IMR-90 (cell line): ENCODE data around the gene CDY2B.
"Not testable (repeated sequence)": the region's sequence is repeated elsewhere in the genome, so short reads cannot be mapped to it uniquely, and the experiment has no call there.

Experiments
- CHD1 ChIP-seq: IDR thresholded peaks from 2 replicates; pipeline ENCODE4 v1.6.1; 2012; ENCODE audit warnings: low read depth, low read length, improper control_type of control experiment
- MAFK ChIP-seq: IDR thresholded peaks from 2 replicates; pipeline ENCODE4 v1.6.1; 2012; ENCODE audit warnings: low read depth, low read length, improper control_type of control experiment
- POLR2A ChIP-seq: IDR thresholded peaks from 2 replicates; pipeline ENCODE4 v1.6.1; 2012; ENCODE audit warnings: mild to moderate bottlenecking, low read depth, low read length
- RAD21 ChIP-seq: IDR thresholded peaks from 2 replicates; pipeline ENCODE4 v1.6.1; 2012; ENCODE audit warnings: low read length, improper control_type of control experiment
- SMC3 ChIP-seq: fragments of 150-350 bp; IDR thresholded peaks from 2 replicates; pipeline ENCODE4 v1.6.1; 2016; ENCODE audit warnings: low read depth, mild to moderate bottlenecking, antibody characterized with exemption, low read length, moderate library complexity
- TF ChIP-seq, protein P1 (sequence below): conservative IDR thresholded peaks from 2 replicates; pipeline ENCODE4 v1.5.1; 2012; ENCODE audit warnings: mild to moderate bottlenecking, low read depth, low read length, improper control_type of control experiment
- TF ChIP-seq, protein P2 (sequence below): fragments of 150-350 bp; IDR thresholded peaks from 2 replicates; pipeline ENCODE4 v1.6.1; 2017; ENCODE audit warnings: mild to moderate bottlenecking, antibody characterized with exemption, low read length, low read depth

DNA sequence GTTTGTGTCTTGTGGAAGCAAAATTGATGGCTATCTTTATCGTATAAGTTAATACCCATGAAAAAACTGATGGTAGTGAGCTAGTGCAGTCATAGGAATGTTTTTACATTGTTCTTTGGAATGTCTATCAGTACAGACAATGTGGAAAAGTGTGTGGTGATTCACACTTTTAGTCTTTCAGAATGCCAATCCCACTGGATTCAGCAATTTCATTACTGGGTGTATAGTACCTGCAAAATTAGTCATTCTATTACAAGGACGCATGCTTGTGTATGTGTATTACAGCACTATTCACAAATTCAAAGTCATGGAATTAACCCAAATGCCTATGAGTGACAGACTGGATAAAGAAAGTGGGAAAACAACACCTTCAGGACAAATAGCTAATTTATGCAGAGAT is 27.3 kb upstream of the CDY2B start:
- TF ChIP-seq, protein P1, sequence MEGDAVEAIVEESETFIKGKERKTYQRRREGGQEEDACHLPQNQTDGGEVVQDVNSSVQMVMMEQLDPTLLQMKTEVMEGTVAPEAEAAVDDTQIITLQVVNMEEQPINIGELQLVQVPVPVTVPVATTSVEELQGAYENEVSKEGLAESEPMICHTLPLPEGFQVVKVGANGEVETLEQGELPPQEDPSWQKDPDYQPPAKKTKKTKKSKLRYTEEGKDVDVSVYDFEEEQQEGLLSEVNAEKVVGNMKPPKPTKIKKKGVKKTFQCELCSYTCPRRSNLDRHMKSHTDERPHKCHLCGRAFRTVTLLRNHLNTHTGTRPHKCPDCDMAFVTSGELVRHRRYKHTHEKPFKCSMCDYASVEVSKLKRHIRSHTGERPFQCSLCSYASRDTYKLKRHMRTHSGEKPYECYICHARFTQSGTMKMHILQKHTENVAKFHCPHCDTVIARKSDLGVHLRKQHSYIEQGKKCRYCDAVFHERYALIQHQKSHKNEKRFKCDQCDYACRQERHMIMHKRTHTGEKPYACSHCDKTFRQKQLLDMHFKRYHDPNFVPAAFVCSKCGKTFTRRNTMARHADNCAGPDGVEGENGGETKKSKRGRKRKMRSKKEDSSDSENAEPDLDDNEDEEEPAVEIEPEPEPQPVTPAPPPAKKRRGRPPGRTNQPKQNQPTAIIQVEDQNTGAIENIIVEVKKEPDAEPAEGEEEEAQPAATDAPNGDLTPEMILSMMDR = not testable (repeated sequence)
- TF ChIP-seq, protein P2, sequence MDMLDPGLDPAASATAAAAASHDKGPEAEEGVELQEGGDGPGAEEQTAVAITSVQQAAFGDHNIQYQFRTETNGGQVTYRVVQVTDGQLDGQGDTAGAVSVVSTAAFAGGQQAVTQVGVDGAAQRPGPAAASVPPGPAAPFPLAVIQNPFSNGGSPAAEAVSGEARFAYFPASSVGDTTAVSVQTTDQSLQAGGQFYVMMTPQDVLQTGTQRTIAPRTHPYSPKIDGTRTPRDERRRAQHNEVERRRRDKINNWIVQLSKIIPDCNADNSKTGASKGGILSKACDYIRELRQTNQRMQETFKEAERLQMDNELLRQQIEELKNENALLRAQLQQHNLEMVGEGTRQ = not testable (repeated sequence)
- not testable (repeated sequence) for TF ChIP-seq POLR2A, SMC3, MAFK, RAD21, CHD1
